ENCODE measurements around the gene PGAM2. TPM values are rescaled to one million over a fixed set of nuclear protein-coding genes. Genes with fewer than 3 reads are reported as not detected.

Gene PGAM2
- total RNA-seq, 1 donor = not detected

DNA sequence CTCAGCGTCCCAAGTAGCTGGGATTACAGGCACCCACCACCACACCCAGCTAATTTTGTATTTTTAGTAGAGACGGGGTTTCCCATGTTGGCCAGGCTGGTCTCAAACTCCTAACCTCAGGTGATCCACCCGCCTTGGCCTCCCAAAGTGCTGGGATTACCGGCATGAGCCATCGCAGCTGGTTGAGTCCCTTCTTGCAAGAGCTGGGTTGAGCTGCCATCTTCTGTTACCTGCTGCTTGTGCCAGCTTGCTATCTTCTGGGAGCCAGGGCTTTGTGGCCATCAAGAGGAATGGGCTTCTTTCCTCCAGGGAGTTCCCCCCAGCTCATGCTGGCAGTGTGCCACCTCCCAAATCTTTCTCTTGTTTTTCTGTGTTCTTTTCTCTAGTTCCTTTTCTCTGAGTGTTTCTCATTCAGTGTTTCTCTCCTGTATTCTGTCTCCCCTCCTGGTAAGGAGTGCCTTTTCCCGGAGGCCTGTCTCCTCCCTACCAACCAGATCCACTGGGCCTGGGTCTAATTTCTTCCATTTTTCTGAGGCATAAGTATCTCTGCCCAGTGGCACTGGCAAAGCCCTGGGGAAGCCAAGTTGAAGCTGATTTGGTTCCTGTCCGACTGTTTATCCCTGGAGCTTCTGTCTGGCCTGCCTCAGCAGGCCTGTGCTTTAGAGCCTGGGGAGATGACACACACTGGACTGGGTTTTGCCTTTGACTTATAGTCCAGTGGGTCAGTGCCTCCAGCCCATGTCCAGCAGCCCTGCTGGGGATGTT, 17.2 kb downstream of the PGAM2 start:
- DNase-seq (ENCODE audit: low read depth) = no peak
- TF ChIP-seq, protein P1, sequence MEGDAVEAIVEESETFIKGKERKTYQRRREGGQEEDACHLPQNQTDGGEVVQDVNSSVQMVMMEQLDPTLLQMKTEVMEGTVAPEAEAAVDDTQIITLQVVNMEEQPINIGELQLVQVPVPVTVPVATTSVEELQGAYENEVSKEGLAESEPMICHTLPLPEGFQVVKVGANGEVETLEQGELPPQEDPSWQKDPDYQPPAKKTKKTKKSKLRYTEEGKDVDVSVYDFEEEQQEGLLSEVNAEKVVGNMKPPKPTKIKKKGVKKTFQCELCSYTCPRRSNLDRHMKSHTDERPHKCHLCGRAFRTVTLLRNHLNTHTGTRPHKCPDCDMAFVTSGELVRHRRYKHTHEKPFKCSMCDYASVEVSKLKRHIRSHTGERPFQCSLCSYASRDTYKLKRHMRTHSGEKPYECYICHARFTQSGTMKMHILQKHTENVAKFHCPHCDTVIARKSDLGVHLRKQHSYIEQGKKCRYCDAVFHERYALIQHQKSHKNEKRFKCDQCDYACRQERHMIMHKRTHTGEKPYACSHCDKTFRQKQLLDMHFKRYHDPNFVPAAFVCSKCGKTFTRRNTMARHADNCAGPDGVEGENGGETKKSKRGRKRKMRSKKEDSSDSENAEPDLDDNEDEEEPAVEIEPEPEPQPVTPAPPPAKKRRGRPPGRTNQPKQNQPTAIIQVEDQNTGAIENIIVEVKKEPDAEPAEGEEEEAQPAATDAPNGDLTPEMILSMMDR (IDR thresholded peaks at IDR 0.05; ENCODE audit: insufficient read depth, low read length) = no peak

DNA sequence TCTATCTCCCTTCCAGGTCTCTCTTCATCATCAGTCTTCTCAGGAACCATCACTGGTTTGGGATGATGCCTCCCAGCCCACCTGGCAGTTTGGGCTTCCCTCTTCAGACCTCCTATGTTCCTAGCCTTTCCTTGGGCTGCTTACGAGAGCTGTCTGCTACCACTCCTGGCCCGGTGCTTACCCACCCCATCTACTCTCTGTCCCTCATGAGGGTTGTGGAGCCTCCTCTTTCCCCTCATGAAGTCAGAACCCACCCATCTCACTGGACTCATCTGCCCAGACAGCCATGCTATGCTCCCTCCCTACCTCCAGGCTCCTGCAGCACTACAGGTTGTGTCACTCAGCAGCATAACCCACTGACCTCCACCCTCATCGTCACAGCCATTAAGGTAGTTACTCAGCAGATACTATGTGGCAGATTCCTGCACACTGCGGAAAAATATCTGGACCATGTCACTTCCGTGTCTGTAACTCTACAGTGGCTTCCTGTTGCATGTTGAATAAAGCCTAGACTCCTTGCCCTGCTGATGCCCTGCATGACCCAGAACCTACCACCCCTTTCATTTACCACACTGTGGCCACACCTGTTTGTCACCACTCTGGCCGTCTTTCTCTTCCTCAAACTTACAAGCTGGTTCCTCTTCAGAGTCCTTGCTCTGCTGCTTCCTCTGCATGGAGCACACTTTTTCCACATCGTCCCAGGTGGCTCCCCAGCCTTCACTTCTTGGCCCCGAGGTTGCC, 18.9 kb downstream of the PGAM2 start:
- H3K4me3 ChIP-seq (ENCODE audit: low read depth, low read length) = no peak overlapping the region
- TF ChIP-seq, protein P1 (IDR thresholded peaks at IDR 0.05; ENCODE audit: insufficient read depth, low read length) = no peak
- DNase-seq (ENCODE audit: low read depth) = no peak

More for the DNA sequence above, 17.2 kb downstream of the PGAM2 start:
- H3K4me3 ChIP-seq (ENCODE audit: low read depth, low read length) = no peak overlapping the region

DNA sequence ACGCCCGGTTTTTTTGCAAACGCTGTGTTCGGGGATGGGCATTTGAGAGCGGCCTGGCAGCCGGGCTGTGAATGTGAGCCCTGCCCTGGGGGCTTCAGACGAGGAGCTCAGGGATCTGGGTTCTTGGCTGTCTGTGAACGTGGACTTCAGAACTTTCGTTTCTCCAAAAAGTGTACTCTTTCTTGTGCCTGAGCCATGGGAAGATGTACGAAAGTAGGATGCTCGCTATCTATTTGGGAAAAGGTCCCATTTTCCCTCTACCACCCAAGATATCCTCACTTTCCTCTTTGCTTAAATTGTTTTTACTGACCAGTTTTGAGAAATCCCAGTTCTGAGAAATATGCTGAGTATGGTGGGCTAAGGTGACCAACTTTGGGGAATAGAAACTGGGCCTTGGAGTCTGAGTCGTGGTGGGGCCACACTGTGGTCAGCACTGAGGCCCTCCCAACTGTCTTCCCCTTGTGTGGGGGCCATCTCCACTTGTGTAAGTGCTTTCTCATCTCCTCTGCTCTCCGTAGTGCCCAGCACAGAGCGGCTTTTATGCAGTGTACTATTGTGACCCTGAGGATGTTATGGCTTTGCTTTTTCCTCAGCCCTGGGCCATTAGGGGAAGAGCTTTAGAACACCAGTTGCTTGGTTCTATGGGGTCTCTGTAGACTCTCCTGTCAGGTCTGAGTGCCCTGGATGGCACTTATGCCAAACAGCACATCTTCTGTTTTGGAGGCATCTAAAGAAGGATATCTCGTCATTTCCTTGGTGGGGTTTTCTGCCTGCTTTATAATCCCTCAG, 19.9 kb downstream of the PGAM2 start:
- TF ChIP-seq, protein P1 (IDR thresholded peaks at IDR 0.05; ENCODE audit: insufficient read depth, low read length) = no peak
- H3K4me3 ChIP-seq (ENCODE audit: low read depth, low read length) = peak overlapping the region; percentile 92
- DNase-seq (ENCODE audit: low read depth) = no peak

DNA sequence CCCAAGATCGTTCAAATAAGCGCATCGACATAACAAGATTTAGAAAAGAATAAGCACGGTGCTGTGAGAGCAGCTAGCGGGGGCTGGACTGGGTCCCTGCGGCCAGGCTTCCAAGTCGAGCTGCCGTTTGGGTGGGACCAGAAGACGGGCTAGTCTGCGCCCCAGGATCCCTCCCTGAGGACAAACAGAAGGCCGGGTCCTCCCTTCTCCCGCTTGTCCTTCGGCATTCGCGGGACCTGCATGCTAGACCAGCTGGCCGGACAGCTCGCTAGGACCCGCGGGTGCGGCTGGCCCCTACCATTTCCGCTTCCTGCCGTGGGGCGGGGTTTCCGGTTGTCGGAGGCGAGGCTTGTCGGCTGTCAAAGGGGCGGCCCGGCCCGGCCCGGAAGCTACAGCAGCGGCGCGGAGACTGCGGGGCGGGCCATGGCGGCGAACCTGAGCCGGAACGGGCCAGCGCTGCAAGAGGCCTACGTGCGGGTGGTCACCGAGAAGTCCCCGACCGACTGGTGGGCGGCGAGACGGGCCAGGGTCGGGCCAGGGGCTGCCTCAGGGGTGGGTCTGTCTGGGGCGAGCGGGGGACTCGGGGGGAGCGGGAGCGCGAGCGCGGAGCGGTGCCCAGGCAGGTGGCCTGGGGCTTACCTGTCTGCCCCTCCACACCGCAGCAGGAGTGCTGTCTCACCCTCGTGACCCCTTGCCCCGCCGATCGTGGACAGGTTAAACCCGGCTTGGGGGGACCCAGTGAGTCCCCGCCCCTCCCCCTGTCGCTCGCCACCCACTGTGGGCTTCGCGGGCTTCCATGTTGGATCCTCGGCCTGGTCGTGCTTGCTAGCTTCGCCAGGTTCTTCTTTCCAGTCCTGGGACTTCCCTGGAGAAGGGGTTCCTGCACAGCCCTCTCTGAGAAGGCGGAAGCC, 20.8 kb downstream of the PGAM2 start, which contains the start of gene DBNL:
Gene DBNL (plus strand): TSS at position 388 of the 911 bp plus-strand sequence. CDS start 36 bp downstream, at position 424.
- TF ChIP-seq, protein P1 (IDR thresholded peaks at IDR 0.05; ENCODE audit: insufficient read depth, low read length) = no peak
- peak within 1 kb of the TSS; percentile 92 for H3K4me3 ChIP-seq (ENCODE audit: low read depth, low read length)
- peak; percentile 75 for DNase-seq (ENCODE audit: low read depth)

DNA sequence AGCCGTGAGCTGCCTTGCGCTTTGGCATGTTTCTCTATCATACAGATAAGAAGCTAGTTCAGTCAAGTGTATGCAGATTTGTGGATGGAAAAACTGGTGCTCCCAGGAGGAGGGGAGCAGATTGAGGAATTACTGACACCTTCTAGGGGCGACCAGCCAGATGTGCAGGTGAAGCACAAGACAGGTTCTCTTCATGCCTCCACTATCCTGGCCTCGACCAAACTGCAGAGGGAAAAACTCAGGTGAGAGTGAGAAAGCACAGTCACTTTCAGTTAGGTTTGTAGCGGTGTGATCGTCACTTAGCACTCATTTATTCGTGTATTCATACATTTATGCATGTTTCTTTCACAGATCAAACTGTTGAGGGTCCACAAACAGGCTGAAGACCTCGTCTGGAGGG, 21.5 kb downstream of the PGAM2 start:
- DNase-seq (ENCODE audit: low read depth) = no peak
- peak overlapping the region; percentile 92 for H3K4me3 ChIP-seq (ENCODE audit: low read depth, low read length)
- TF ChIP-seq, protein P1 (IDR thresholded peaks at IDR 0.05; ENCODE audit: insufficient read depth, low read length) = no peak

Data from fibroblast of the aortic adventitia (primary cell).